Stimulated activated CD8-positive, alpha-beta memory T cell treated with anti-CD3 and anti-CD28 coated beads, Interleukin-15, amount 100 ng/mL, for 24 hours (primary cell): Measurements from ENCODE around the gene ANGPTL2.

Experiments
- DNase-seq: peaks from one replicate; pipeline ENCODE4 v3.0.0-alpha.2; 2020; ENCODE audit warnings: low read depth

Gene ANGPTL2

GRCh38 chr9:127096208-127096607 is 26.2 kb downstream of the ANGPTL2 start:
- no peak for DNase-seq

GRCh38 chr9:127095411-127095810 is 27.0 kb downstream of the ANGPTL2 start:
- DNase-seq = no peak

- DNase-seq = no peak
Measured at GRCh38 chr9:127093319-127094020, 29.0 kb downstream of the ANGPTL2 start.

GRCh38 chr9:127092041-127092608 is 30.3 kb downstream of the ANGPTL2 start:
- no peak for DNase-seq

GRCh38 chr9:127091526-127091925 is 30.9 kb downstream of the ANGPTL2 start:
- no peak for DNase-seq

GRCh38 chr9:127090341-127090985 is 32.0 kb downstream of the ANGPTL2 start:
- DNase-seq = no peak

- no peak for DNase-seq
Measured at GRCh38 chr9:127089631-127090081, 32.8 kb downstream of the ANGPTL2 start.

- DNase-seq = no peak
Measured at GRCh38 chr9:127088724-127089615, 33.5 kb downstream of the ANGPTL2 start.

- DNase-seq = no peak
Measured at GRCh38 chr9:127087836-127088235, 34.6 kb downstream of the ANGPTL2 start.

GRCh38 chr9:127087411-127087810 is 35.0 kb downstream of the ANGPTL2 start:
- no peak for DNase-seq

GRCh38 chr9:127086771-127087170 is 35.7 kb downstream of the ANGPTL2 start:
- DNase-seq = no peak

- DNase-seq = no peak
Measured at GRCh38 chr9:127085186-127085585, 37.2 kb downstream of the ANGPTL2 start.

- DNase-seq = no peak
Measured at GRCh38 chr9:127084076-127085039, 38.1 kb downstream of the ANGPTL2 start.

- DNase-seq = no peak
Measured at GRCh38 chr9:127083138-127083980, 39.1 kb downstream of the ANGPTL2 start.

GRCh38 chr9:127081250-127082185 is 40.9 kb downstream of the ANGPTL2 start:
- no peak for DNase-seq

- DNase-seq = no peak
Measured at GRCh38 chr9:127079446-127080140, 42.8 kb downstream of the ANGPTL2 start.

- no peak for DNase-seq
Measured at GRCh38 chr9:127078988-127079387, 43.4 kb downstream of the ANGPTL2 start.

GRCh38 chr9:127078336-127078735 is 44.1 kb downstream of the ANGPTL2 start:
- DNase-seq = no peak

- DNase-seq = no peak
Measured at GRCh38 chr9:127077644-127077946, 44.8 kb downstream of the ANGPTL2 start.
